Astrocyte of the cerebellum (primary cell): ENCODE results near the gene MAPKAPK2.
A peak's percentile ranks its signal among the peaks of the same experiment; 100 is the strongest.

Experiments
- DNase-seq: peaks from one replicate; pipeline ENCODE4 v3.0.0-alpha.2; 2011; ENCODE audit warnings: low read depth
- H3K4me3 ChIP-seq: 2 replicates; pipeline ENCODE4 v1.5.1; 2011; ENCODE audit warnings: mild to moderate bottlenecking, low read depth, low read length, moderate library complexity
- in situ Hi-C: cut with HindIII; loops from 2 replicates; pipeline ENCODE4 v1.10.0; 2017; ENCODE audit warnings: low sequenced_read_pairs
- TF ChIP-seq, protein P1 (sequence below): IDR thresholded peaks from 2 replicates; pipeline ENCODE4 v1.5.1; 2012; ENCODE audit warnings: low read length, low read depth, moderate library complexity, mild to moderate bottlenecking; ENCODE audit errors: missing control alignments

The MAPKAPK2 gene

GRCh38 chr1:206672844-206673758 lies 11.6 kb upstream of the MAPKAPK2 start:
- in situ Hi-C loops = no loop called here
- TF ChIP-seq, protein P1, sequence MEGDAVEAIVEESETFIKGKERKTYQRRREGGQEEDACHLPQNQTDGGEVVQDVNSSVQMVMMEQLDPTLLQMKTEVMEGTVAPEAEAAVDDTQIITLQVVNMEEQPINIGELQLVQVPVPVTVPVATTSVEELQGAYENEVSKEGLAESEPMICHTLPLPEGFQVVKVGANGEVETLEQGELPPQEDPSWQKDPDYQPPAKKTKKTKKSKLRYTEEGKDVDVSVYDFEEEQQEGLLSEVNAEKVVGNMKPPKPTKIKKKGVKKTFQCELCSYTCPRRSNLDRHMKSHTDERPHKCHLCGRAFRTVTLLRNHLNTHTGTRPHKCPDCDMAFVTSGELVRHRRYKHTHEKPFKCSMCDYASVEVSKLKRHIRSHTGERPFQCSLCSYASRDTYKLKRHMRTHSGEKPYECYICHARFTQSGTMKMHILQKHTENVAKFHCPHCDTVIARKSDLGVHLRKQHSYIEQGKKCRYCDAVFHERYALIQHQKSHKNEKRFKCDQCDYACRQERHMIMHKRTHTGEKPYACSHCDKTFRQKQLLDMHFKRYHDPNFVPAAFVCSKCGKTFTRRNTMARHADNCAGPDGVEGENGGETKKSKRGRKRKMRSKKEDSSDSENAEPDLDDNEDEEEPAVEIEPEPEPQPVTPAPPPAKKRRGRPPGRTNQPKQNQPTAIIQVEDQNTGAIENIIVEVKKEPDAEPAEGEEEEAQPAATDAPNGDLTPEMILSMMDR = no peak
- no peak overlapping the region for H3K4me3 ChIP-seq
- no peak for DNase-seq

GRCh38 chr1:206674236-206674635 lies 10.5 kb upstream of the MAPKAPK2 start:
- in situ Hi-C loops = no loop called here
- no peak for DNase-seq
- TF ChIP-seq, protein P1 = no peak
- no peak overlapping the region for H3K4me3 ChIP-seq

DNA sequence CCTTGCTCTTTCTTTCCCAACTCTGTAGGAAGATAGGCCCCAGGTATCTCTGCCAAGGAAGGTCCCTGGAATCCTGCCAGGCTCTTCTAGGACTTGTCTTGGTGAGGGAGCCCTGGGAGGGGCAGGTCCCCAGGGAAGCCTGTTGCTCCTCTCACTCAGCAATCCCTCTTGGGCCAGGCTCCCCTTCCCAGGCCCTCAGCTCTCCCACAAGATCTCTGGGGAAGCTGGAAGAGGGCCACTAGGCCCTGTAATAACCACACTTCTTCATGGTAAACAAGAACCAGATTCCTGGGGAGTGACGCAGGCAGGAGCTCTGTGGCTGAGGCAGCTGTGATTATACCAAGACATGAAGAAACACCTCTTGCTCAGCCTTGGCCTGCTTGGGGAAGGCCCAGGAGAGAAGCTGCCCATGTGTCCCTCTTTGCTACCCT lies 9.9 kb upstream of the MAPKAPK2 start:
- TF ChIP-seq, protein P1 = no peak
- peak; percentile 99 for DNase-seq
- no peak overlapping the region for H3K4me3 ChIP-seq
- in situ Hi-C loops = no loop called here

GRCh38 chr1:206676499-206676898 lies 8.2 kb upstream of the MAPKAPK2 start:
- in situ Hi-C loops = no loop called here
- TF ChIP-seq, protein P1 = no peak
- H3K4me3 ChIP-seq = no peak overlapping the region
- DNase-seq = no peak

GRCh38 chr1:206678490-206678889 lies 6.2 kb upstream of the MAPKAPK2 start:
- in situ Hi-C loops = no loop called here
- H3K4me3 ChIP-seq = no peak overlapping the region
- DNase-seq = no peak
- TF ChIP-seq, protein P1 = no peak

DNA sequence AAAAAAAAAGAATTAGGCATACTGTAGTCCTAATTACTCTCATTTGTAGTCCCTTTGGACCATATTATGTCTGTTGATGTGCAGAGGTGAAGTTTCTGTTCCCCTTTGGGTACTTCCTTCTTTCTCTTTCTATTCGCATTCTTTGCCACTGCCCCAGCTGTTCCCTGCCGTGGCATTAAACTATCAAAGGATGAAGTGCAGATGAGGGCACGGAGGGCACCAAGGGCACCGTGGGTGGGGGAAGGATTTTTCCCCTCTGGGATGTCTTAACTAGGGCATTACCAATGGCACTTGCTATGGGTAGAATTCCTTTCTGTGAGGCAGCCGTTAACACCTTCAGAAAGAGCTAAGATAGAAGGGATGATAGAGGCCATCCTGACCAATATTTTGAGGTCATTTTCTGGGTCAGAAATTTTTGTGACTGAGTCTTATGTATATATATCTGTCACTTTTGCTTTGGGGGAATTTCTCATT lies 4.9 kb upstream of the MAPKAPK2 start:
- in situ Hi-C loops = no loop called here
- no peak for DNase-seq
- TF ChIP-seq, protein P1 = no peak
- H3K4me3 ChIP-seq = no peak overlapping the region
